ENCODE results near the gene HHIPL2.

The HHIPL2 gene

DNA sequence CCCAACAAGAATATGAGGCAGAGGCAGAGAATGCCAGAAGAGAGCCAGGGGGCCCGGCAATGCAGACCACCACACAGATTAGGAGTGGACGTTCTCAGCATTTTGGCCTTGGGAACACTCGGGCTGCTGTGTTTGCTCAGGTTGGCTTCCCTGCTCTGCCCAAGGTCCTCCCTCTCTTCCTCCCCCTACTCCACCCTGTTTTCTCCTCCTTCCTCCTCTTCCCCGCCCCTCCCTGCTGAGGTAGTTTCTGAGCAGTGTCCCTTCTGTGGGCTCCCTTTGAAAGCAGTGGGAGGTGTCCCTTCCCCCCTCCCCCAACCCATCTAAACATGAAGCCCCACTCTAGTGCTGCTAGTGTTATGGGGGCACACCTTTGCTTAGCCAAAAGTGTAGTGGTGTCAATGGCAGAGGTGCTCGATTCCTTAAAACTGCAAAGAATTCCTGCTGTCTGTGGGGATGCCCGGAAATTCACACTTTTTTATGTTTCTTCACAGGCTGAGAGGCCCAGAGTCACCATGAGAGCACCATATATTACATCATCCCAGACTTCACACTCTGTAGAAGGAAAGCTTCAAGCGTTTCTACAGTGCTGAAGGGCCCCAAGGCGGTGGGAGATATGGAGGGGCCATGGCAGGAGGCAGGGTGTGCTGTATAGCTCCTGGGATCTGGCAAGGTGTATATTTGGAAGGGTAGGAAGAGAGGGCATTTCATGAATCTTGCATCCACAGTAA is at the start of gene HHIPL2:
Gene HHIPL2 (minus strand): TSS at position 161 of the 728 bp plus-strand sequence. CDS start 60 bp downstream, at position 101.
- DNase-seq = no peak

GRCh38 chr1:222596696-222597095 is 48.8 kb upstream of the HHIPL2 start:
- DNase-seq = no peak

DNA sequence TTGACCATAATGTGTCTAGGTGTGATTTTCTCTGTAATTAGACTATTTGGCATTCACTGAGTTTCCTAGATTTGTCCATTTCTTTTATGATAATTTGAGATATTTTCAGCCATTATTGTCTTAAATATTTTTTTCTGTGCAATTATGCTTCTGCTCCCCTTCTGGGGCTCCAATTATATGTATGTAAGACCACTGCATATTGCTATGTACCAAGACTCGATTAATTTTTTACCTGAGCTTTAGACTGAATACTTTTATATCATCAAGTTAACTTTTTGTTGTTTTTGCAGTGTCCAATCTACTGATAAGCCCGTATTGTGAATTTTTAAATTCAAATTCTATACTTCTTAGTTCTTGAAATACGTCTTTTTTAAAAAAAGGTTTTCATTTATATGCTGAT is 46.9 kb upstream of the HHIPL2 start:
- no peak for DNase-seq

- no peak for DNase-seq
Observed at GRCh38 chr1:222592171-222592570, 44.3 kb upstream of the HHIPL2 start.

GRCh38 chr1:222589462-222590302 is 41.8 kb upstream of the HHIPL2 start, which contains the start of gene TAF1A:
TAF1A (minus strand) TSS chr1:222589933.
- peak; percentile 28 to 32 for DNase-seq

- DNase-seq = no peak
Observed at GRCh38 chr1:222588135-222588534, 40.2 kb upstream of the HHIPL2 start.

GRCh38 chr1:222586842-222587241 is 38.9 kb upstream of the HHIPL2 start:
- DNase-seq = no peak

- DNase-seq = no peak
Observed at GRCh38 chr1:222583079-222583478, 35.2 kb upstream of the HHIPL2 start.

GRCh38 chr1:222582099-222582774 is 34.3 kb upstream of the HHIPL2 start:
- DNase-seq = no peak

- DNase-seq = no peak
Observed at GRCh38 chr1:222579316-222579715, 31.4 kb upstream of the HHIPL2 start.

DNA sequence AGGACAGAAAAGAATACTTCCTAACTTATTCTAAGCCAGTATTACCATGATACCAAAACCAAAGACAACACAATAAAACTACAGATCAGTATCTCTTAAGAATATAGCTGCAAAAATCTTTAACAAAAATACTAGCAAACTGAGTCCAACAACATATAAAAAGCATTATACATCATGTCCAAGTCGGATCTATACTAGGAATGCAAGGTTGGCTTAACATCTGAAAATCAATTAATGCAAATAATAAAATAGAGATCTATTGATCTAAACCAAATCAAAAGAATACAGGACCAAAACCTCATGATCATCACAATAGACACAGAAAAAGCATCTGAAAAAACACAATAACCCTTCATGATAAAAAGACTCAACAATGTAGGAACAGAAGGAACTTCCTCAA is 22.9 kb upstream of the HHIPL2 start:
- no peak for DNase-seq

DNA sequence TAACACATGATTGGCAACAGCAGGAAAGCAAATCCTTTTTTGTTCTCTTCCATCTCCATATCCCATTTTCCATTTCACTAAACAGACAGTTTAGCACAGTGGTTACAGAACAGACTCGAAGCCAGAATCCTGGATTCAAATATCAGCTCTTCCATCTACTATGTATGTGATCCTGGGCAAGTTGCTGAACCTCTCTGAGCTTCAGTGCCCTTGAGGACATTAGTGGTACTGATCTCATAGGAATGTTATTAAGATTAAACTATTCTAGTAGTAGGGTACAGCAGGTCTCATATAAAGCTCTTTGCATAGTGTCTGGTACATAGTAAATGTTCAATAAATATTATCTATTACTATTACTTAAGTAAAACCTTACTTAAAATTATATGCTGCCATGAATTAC is 13.8 kb upstream of the HHIPL2 start:
- DNase-seq = no peak

DNA sequence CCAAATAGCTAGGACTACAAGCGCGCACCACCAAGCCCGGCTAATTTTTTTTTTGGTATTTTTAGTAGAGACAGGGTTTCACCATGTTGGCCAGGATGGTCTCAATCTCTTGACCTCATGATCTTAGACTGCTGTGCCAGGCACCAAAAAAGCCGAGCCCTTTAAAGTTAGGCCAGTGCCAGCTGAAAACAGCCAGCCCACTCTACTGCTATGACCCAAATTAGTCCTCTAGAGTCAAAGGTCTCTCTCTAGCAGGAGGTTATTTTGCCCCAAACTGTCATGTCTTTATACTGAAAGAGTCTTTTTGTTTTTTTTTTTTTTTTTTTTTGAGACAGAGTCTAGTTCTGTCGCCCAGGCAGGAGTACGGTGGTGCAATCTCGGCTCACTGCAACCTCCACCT is 9.7 kb upstream of the HHIPL2 start:
- DNase-seq = no peak

DNA sequence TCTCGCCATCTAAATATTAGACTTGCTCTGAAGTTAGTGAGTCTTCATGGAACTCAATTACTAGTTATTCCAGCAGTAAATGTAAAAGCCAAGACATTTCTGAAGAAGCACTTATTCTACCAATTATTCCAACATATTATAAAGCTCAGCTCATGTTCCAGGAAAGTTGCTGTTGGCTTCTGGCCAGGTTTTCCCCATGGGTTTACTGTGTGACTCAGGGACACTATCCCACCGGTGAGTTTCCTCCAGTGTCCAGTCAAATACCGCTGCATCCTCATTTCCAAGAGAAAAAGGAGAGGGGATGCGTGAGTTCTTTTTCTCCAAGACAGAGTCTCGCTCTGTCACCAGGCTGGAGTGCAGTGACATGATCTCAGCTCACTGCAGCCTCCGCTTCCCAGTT is 9.2 kb upstream of the HHIPL2 start:
- DNase-seq = no peak

GRCh38 chr1:222555992-222556615 is 8.2 kb upstream of the HHIPL2 start:
- no peak for DNase-seq

DNA sequence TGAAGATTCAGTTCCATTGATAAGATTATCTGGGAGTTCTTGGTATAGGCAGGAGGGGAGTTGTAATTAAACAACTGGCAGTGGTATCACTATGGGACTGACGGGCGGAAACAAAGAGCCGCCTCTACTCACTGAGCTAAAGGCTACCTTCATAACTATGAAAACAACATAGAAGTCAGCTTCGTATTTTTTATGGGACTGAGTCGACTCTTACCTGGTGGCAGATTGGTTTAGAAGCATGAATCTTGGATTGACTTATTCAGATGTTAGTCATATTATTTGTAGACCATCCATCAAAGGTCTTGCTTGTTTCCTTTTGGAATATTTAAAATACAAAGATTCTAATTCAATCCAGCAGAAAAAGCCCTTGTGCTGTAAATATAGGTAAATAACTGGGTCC is 6.3 kb upstream of the HHIPL2 start:
- no peak for DNase-seq

- no peak for DNase-seq
Observed at GRCh38 chr1:222552882-222553281, 5.0 kb upstream of the HHIPL2 start.

DNA sequence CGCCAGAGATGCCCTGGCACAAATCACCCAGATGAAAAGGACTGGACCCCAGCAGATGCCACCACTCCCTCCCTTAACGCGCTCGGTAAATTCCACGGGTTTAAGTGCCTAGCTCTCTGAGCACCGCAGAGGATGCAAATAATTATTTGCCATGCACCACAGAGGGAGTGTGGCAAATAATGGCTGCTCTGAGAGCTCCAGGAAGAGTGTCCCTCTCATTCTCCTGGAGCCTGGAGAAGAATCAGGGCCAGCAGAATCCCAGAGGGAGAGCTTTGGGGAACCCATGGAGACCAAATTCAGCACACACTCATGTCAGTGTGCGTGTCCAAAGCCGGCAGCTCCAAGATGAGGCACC is 667 bp downstream of the HHIPL2 start:
- DNase-seq = no peak

DNA sequence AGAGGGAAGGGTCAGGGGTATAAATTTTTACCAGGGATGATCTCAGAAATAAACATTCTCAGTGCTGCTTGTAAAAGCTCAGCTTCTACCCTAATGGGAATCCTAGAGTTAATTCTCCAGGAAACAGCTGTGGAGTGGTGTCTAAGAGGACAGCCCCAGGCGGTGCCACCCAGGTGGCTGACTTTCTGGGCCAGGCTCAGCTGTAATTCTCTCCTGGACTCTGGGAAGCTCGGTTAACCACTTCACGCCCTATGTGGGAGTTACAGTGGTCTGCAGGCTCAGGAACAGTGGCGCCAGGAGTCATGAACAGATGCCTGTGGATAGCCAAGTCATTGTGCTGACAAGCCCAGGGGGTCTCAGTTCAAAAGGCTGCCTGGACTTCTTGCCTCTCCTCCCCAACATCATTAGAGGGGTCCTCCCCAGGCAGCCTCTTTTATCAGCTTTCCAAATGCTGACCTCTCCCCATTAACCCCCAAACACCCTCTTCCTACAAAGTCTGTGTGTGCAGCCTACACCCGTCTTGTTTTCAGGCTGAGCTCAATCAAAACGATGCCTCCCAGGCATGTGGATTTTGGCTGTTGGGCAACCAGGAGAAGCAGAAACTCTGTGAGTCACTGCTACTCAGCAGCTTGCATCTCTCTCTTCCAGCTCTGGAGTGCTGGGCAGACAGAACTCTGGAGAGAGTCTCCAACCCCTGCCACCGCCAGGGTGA is 1.2 kb downstream of the HHIPL2 start:
- no peak for DNase-seq

- no peak for DNase-seq
Observed at GRCh38 chr1:222546091-222546490, 1.8 kb downstream of the HHIPL2 start.

DNA sequence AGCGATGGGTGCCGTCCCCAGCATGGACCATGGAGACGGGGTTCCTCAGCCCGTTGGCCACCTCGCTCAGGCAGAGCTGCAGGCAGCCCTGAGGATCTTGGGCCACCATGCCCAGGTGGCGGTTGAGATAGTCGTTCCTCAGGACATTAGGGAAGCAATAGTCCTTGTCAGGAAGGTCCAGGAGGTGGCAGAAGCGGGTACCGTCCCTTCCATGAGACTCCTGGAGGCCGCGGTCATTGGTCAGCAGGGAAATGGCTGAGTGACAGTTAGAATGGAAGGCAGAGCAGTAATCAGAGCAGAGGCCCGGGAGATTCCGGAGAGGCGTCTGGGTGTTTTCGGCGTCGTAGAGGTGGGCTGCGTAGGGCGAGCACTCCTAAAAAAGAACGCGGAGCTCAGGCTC is 4.1 kb downstream of the HHIPL2 start:
- no peak for DNase-seq

GRCh38 chr1:222540598-222540995 is 7.3 kb downstream of the HHIPL2 start:
- no peak for DNase-seq

Data from NCI-H187 (cell line).